Measurements from ENCODE around the gene DENND1B.

Gene DENND1B

GRCh38 chr1:197622371-197622770 lies 152.9 kb downstream of the DENND1B start:
- no peaks in the 10 kb centered on the region for H3K9me3 ChIP-seq (ENCODE audit: insufficient read depth, low read length, severe bottlenecking)
- no peak for DNase-seq
- H3K4me1 ChIP-seq (ENCODE audit: insufficient read depth, low read length), result no peaks in the 10 kb centered on the region
- no peaks in the 10 kb centered on the region for H3K27me3 ChIP-seq (ENCODE audit: insufficient read depth, low read length, poor library complexity)
- H3K36me3 ChIP-seq (ENCODE audit: insufficient read depth, low read length), result peaks cover 5% of the 10 kb centered on the region; the same call in 1 of the 2 replicates
- no peaks in the 10 kb centered on the region for H4K20me1 ChIP-seq (ENCODE audit: insufficient read depth, low read length)
- TF ChIP-seq, protein P1, sequence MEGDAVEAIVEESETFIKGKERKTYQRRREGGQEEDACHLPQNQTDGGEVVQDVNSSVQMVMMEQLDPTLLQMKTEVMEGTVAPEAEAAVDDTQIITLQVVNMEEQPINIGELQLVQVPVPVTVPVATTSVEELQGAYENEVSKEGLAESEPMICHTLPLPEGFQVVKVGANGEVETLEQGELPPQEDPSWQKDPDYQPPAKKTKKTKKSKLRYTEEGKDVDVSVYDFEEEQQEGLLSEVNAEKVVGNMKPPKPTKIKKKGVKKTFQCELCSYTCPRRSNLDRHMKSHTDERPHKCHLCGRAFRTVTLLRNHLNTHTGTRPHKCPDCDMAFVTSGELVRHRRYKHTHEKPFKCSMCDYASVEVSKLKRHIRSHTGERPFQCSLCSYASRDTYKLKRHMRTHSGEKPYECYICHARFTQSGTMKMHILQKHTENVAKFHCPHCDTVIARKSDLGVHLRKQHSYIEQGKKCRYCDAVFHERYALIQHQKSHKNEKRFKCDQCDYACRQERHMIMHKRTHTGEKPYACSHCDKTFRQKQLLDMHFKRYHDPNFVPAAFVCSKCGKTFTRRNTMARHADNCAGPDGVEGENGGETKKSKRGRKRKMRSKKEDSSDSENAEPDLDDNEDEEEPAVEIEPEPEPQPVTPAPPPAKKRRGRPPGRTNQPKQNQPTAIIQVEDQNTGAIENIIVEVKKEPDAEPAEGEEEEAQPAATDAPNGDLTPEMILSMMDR (IDR thresholded peaks at IDR 0.05; ENCODE audit: borderline replicate concordance, extremely low read depth, low read length, poor library complexity, severe bottlenecking), result no peak
- TF ChIP-seq EZH2 (IDR thresholded peaks at IDR 0.05; ENCODE audit: borderline replicate concordance, low read depth, low read length, severe bottlenecking), result no peak
- no peak overlapping the region for H2AFZ ChIP-seq (ENCODE audit: low read depth, low read length)
- H3K9ac ChIP-seq (ENCODE audit: low read depth, low read length), result no peak overlapping the region
- peaks cover 2% of the 10 kb centered on the region; the same call in 1 of the 2 replicates for H3K79me2 ChIP-seq (ENCODE audit: insufficient read depth, low read length)
- ATAC-seq (ENCODE audit: insufficient read depth, low read depth), result no peak
- H3K27ac ChIP-seq (ENCODE audit: low read length), result no peak overlapping the region
- H3K4me3 ChIP-seq (ENCODE audit: low read depth in 1 of 2, low read length in 2 of 2), result no peak overlapping the region
- H3K4me2 ChIP-seq (ENCODE audit: insufficient read depth, low read length), result no peak overlapping the region

GRCh38 chr1:197621761-197622160 lies 153.5 kb downstream of the DENND1B start:
- Histone ChIP-seq H3K9me3 (ENCODE audit: insufficient read depth, low read length, severe bottlenecking) (no peaks in the 10 kb centered on the region), H3K9ac (ENCODE audit: low read depth, low read length) (no peak overlapping the region), H3K79me2 (ENCODE audit: insufficient read depth, low read length) (peaks cover 2% of the 10 kb centered on the region; the same call in 1 of the 2 replicates), H3K27me3 (ENCODE audit: insufficient read depth, low read length, poor library complexity) (no peaks in the 10 kb centered on the region), H3K27ac (ENCODE audit: low read length) (no peak overlapping the region), H3K4me1 (ENCODE audit: insufficient read depth, low read length) (no peaks in the 10 kb centered on the region), H3K36me3 (ENCODE audit: insufficient read depth, low read length) (peaks cover 11% of the 10 kb centered on the region; the same call in 1 of the 2 replicates), H4K20me1 (ENCODE audit: insufficient read depth, low read length) (no peaks in the 10 kb centered on the region), H3K4me3 (ENCODE audit: low read depth in 1 of 2, low read length in 2 of 2) (no peak overlapping the region), H2AFZ (ENCODE audit: low read depth, low read length) (no peak overlapping the region), H3K4me2 (ENCODE audit: insufficient read depth, low read length) (no peak overlapping the region)
- ATAC-seq (ENCODE audit: insufficient read depth, low read depth) (no peak), DNase-seq (no peak)
- TF ChIP-seq EZH2 (IDR thresholded peaks at IDR 0.05; ENCODE audit: borderline replicate concordance, low read depth, low read length, severe bottlenecking), result no peak
- TF ChIP-seq, protein P1 (IDR thresholded peaks at IDR 0.05; ENCODE audit: borderline replicate concordance, extremely low read depth, low read length, poor library complexity, severe bottlenecking), result no peak

DNA sequence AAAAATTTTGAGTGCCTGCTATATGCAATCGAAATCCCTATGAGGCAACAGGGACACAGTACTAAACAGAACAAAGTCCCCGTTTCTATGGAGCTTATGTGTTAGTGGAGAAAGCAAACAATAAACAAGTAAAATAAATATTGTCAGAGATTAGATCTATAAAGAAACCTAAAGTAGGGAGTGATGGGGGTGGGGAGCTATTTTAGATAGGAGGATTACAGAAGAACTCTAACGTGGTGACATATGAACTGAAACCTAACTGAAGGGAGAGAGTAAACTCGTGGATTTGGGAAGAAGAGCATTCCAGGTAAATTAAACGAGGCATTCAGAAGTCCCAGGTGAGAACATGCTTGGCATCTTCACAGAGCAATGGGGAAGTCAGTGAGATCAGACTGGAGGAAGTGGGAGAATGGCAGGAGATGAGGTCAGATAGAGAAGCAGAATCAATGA lies 154.5 kb downstream of the DENND1B start:
- no peak for TF ChIP-seq EZH2 (IDR thresholded peaks at IDR 0.05; ENCODE audit: borderline replicate concordance, low read depth, low read length, severe bottlenecking)
- TF ChIP-seq, protein P1 (IDR thresholded peaks at IDR 0.05; ENCODE audit: borderline replicate concordance, extremely low read depth, low read length, poor library complexity, severe bottlenecking), result no peak
- Histone ChIP-seq H3K9ac (ENCODE audit: low read depth, low read length) (no peak overlapping the region), H3K27ac (ENCODE audit: low read length) (no peak overlapping the region), H4K20me1 (ENCODE audit: insufficient read depth, low read length) (no peaks in the 10 kb centered on the region), H3K4me1 (ENCODE audit: insufficient read depth, low read length) (no peaks in the 10 kb centered on the region), H3K79me2 (ENCODE audit: insufficient read depth, low read length) (peaks cover 2% of the 10 kb centered on the region; the same call in 1 of the 2 replicates), H3K4me3 (ENCODE audit: low read depth in 1 of 2, low read length in 2 of 2) (no peak overlapping the region), H3K4me2 (ENCODE audit: insufficient read depth, low read length) (no peak overlapping the region), H3K36me3 (ENCODE audit: insufficient read depth, low read length) (peaks cover 17% of the 10 kb centered on the region; the same call in 1 of the 2 replicates), H3K9me3 (ENCODE audit: insufficient read depth, low read length, severe bottlenecking) (no peaks in the 10 kb centered on the region), H2AFZ (ENCODE audit: low read depth, low read length) (no peak overlapping the region), H3K27me3 (ENCODE audit: insufficient read depth, low read length, poor library complexity) (no peaks in the 10 kb centered on the region)
- DNase-seq, result no peak
- ATAC-seq (ENCODE audit: insufficient read depth, low read depth), result no peak
